Caco-2 (cell line): Measurements from ENCODE around the gene FCHSD2. TPM values are rescaled to one million over a fixed set of nuclear protein-coding genes. Genes with fewer than 3 reads are reported as not detected.

Source experiments
- BruUV-seq: library from RNA; stranded (reverse); fragments of 400-500 nt; replicated peaks from 2 replicates; lab custom pipeline; 2021; lab: Mats Ljungman, UMichigan
- CTCF ChIA-PET: fragments of 300-600 bp; sonication (Branson Sonifier 250); formaldehyde crosslinking; loops from one replicate; lab custom pipeline; 2022; ENCODE audit warnings: antibody characterized with exemption; lab: Charles Lee
- POLR2A ChIA-PET: fragments of 300-600 bp; sonication (Branson Sonifier 250); formaldehyde crosslinking; loops from one replicate; lab custom pipeline; 2022; ENCODE audit warnings: antibody characterized with exemption; lab: Charles Lee
- DNase-seq, 2 experiments: peaks; one replicate each; pipeline versions ENCODE4 v3.0.0 to v3.0.0-alpha.2; 2020 to 2022
- H3K27me3 ChIP-seq: replicated peaks from 2 replicates; pipeline ENCODE4 v1.6.0; 2011; ENCODE audit warnings: low read length; ENCODE audit not compliant: control insufficient read depth, insufficient read depth
- H3K36me3 ChIP-seq: 2 replicates; pipeline ENCODE4 v1.5.1; 2011; ENCODE audit warnings: low read length; ENCODE audit not compliant: control insufficient read depth, insufficient read depth
- H3K4me1 ChIP-seq: fragments of 250-450 bp; sonication (Bioruptor Pico); 2 replicates; pipeline ENCODE4 v1.5.1; 2020; ENCODE audit warnings: mild to moderate bottlenecking
- H3K4me3 ChIP-seq: 2 replicates; pipeline ENCODE4 v1.5.1; 2011; ENCODE audit warnings: low read depth, mild to moderate bottlenecking, control low read depth, low read length
- H3K9me3 ChIP-seq: fragments of 250-450 bp; sonication (Bioruptor Pico); 2 replicates; pipeline ENCODE4 v1.5.1; 2020; ENCODE audit warnings: mild to moderate bottlenecking, moderate library complexity
- H3K27ac Mint-ChIP-seq: one replicate; pipeline ENCODE4 v1.8.0; 2022; ENCODE audit warnings: mixed read lengths; ENCODE audit not compliant: unreplicated experiment
- H3K27me3 Mint-ChIP-seq: one replicate; pipeline ENCODE4 v1.8.0; 2022; ENCODE audit warnings: mixed read lengths; ENCODE audit not compliant: insufficient read depth, unreplicated experiment
- H3K36me3 Mint-ChIP-seq: one replicate; pipeline ENCODE4 v1.8.0; 2022; ENCODE audit warnings: mild to moderate bottlenecking, mixed read lengths; ENCODE audit not compliant: insufficient read depth, unreplicated experiment
- H3K4me1 Mint-ChIP-seq: one replicate; pipeline ENCODE4 v1.8.0; 2022; ENCODE audit warnings: low read depth, mixed read lengths; ENCODE audit not compliant: unreplicated experiment
- H3K4me3 Mint-ChIP-seq: one replicate; pipeline ENCODE4 v1.8.0; 2022; ENCODE audit warnings: mild to moderate bottlenecking, moderate library complexity, mixed read lengths; ENCODE audit not compliant: unreplicated experiment
- H3K9me3 Mint-ChIP-seq: one replicate; pipeline ENCODE4 v1.8.0; 2022; ENCODE audit warnings: mixed read lengths; ENCODE audit not compliant: unreplicated experiment
- CTCF ChIP-seq, 2 experiments: fragments of 200-600 bp in 1 of 2; IDR thresholded peaks; 1 replicate in 1 of 2; 2 replicates in 1 of 2; pipeline versions ENCODE4 v1.5.1 to v1.8.0; 2011 to 2022; ENCODE audit warnings: antibody characterized with exemption in 1 of 2, control low read depth in 1 of 2, inconsistent platforms in 1 of 2, low read depth in 1 of 2, low read length in 1 of 2, mild to moderate bottlenecking in 1 of 2, moderate library complexity in 1 of 2; ENCODE audit not compliant: insufficient read depth in 1 of 2, severe bottlenecking in 1 of 2, unreplicated experiment in 1 of 2
- intact Hi-C: fragments of 100-400 bp; cut with micrococcal nuclease; formaldehyde crosslinking; loops from one replicate; pipeline ENCODE4 v1.10.0; 2022; ENCODE audit not compliant: unreplicated experiment
- total RNA-seq: library from RNA; stranded (reverse); gene quantifications from 2 replicates; pipeline ENCODE4 v1.2.3, GENCODE V29; 2022

FCHSD2 gene
- total RNA-seq, 1 experiment from 2014 or later = 32.7 TPM

DNA sequence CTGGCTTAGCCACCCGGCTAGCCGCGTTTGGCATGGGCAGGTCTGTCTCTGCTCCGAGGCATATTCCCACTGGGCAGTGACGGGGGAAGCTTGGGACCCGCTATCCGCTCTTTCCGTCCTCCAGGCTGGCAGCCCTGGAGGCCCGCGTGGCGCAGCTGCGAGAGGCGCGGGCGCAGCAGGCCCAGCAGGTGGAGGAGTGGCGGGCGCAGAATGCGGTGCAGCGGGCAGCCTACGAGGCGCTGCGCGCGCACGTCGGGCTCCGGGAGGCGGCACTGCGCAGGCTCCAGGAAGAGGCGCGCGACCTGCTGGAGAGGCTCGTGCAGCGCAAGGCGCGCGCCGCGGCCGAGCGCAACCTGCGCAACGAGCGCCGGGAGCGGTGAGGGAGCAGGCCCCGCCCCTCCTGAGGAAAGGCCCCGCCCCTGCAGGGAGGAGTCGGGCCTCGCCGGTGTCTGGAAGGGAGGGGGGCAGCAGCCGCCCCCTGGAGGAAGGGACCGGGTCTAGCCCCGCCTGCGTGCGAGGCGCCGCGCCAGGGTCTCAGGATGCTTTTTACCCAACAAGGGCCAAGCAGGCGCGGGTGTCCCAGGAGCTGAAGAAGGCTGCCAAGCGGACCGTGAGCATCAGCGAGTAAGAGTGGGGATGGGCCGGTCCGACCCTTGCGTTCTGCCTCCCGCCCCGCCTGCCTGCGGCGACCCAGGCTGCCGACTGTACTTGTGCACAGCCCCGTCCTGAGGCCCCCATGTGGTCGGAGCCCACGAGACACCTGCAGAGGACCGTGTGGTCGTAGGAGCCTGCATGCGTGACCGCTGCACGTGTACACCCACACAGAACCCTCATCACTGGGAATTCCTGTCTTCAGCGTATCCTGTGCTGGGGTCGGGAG is 320.0 kb downstream of the FCHSD2 start:
- CTCF ChIA-PET = interaction anchor here (0.7 to 2.3 kb wide), 11 partner anchors 9 to 356 kb away, joined by 3 to 17 read pairs (median 4); partner anchors contain the start of genes ATG16L2 and STARD10
- Histone ChIP-seq H3K27me3 (no peaks in the 10 kb centered on the region), H3K4me1 (peaks cover 5% of the 10 kb centered on the region; the same call in 1 of the 2 replicates), H3K9me3 (no peaks in the 10 kb centered on the region), H3K36me3 (no peaks in the 10 kb centered on the region; the same call in 1 of the 2 replicates), H3K4me3 (peak overlapping the region; percentile 53)
- DNase-seq = peak; percentile 95 to 99
- H3K36me3 Mint-ChIP-seq = peaks cover 39% of the 10 kb centered on the region
- no TSS peak for BruUV-seq
- H3K4me1 Mint-ChIP-seq = no peaks in the 10 kb centered on the region
- H3K27ac Mint-ChIP-seq = no peak overlapping the region
- POLR2A ChIA-PET = interaction anchor here (0.6 to 1.2 kb wide), 2 partner anchors 36 to 360 kb away, joined by 3 to 4 read pairs; no protein-coding TSS in a partner anchor
- intact Hi-C loops = loop anchor here (1.0 to 2.0 kb wide), 2 partner anchors 8 to 69 kb away; partner anchors contain the start of genes ARAP1 and ATG16L2
- H3K27me3 Mint-ChIP-seq = no peaks in the 10 kb centered on the region
- no peaks in the 10 kb centered on the region for H3K9me3 Mint-ChIP-seq
- H3K4me3 Mint-ChIP-seq = peak overlapping the region; percentile 74
- peak; percentile 35 to 39 for TF ChIP-seq CTCF (IDR thresholded peaks at IDR 0.05; ENCODE audit: insufficient read depth in 1 of 2, low read depth in 1 of 2, low read length in 1 of 2, severe bottlenecking in 1 of 2, unreplicated experiment in 1 of 2)

GRCh38 chr11:72821221-72821919 is 320.7 kb downstream of the FCHSD2 start:
- Mint-ChIP-seq H3K36me3 (peaks cover 39% of the 10 kb centered on the region), H3K4me3 (peak overlapping the region; percentile 74), H3K9me3 (no peaks in the 10 kb centered on the region), H3K4me1 (no peaks in the 10 kb centered on the region), H3K27ac (no peak overlapping the region), H3K27me3 (no peaks in the 10 kb centered on the region)
- peak overlapping the region; percentile 53 for H3K4me3 ChIP-seq
- TF ChIP-seq CTCF (IDR thresholded peaks at IDR 0.05; ENCODE audit: insufficient read depth in 1 of 2, low read depth in 1 of 2, low read length in 1 of 2, severe bottlenecking in 1 of 2, unreplicated experiment in 1 of 2) = no peak
- H3K36me3 ChIP-seq = no peaks in the 10 kb centered on the region; the same call in 1 of the 2 replicates
- no peak for DNase-seq
- CTCF ChIA-PET = interaction anchor here (0.9 to 2.3 kb wide), 8 partner anchors 8 to 357 kb away, joined by 3 to 17 read pairs (median 8); partner anchors contain the start of genes ATG16L2 and STARD10
- no peaks in the 10 kb centered on the region for H3K9me3 ChIP-seq
- no TSS peak for BruUV-seq
- intact Hi-C loops = no loop called here
- POLR2A ChIA-PET = interaction anchor here (1.2 kb wide), 1 partner anchor 35 kb away, joined by 4 read pairs; no protein-coding TSS in a partner anchor
- no peaks in the 10 kb centered on the region for H3K27me3 ChIP-seq
- peaks cover 5% of the 10 kb centered on the region; the same call in 1 of the 2 replicates for H3K4me1 ChIP-seq
